A673 (cell line): ENCODE results near the gene TRPT1. TPM values are rescaled to one million over a fixed set of nuclear protein-coding genes. Genes with fewer than 3 reads are reported as not detected.

Experiments
- BruUV-seq: library from RNA; stranded (reverse); fragments of 400-500 nt; replicated peaks from 2 replicates; lab custom pipeline; 2021; lab: Mats Ljungman, UMichigan
- CTCF ChIA-PET: fragments of 300-600 bp; sonication (Branson Sonifier 250); formaldehyde crosslinking; loops from one replicate; lab custom pipeline; 2022; ENCODE audit warnings: antibody characterized with exemption; lab: Charles Lee
- POLR2A ChIA-PET: fragments of 300-600 bp; sonication (Branson Sonifier 250); formaldehyde crosslinking; loops from one replicate; lab custom pipeline; 2022; ENCODE audit warnings: antibody characterized with exemption; ENCODE audit not compliant: low non-redundant PET; lab: Charles Lee
- DNase-seq: peaks from one replicate; pipeline ENCODE4 v3.0.0-alpha.2; 2015; ENCODE audit warnings: low spot score
- H3K27ac ChIP-seq: fragments of 200-600 bp; sonication (generic); 2 replicates; pipeline ENCODE4 v1.5.1; 2016; ENCODE audit warnings: mixed run types, low read depth, mild to moderate bottlenecking, mixed read lengths, antibody characterized with exemption, low read length; ENCODE audit not compliant: poor library complexity, severe bottlenecking
- H3K27me3 ChIP-seq: fragments of 200-600 bp; sonication (generic); replicated peaks from 2 replicates; pipeline ENCODE4 v1.6.1; 2017; ENCODE audit warnings: mixed run types, low read depth, mild to moderate bottlenecking, mixed read lengths, antibody characterized with exemption, low read length; ENCODE audit not compliant: insufficient read depth, poor library complexity
- H3K36me3 ChIP-seq: fragments of 200-600 bp; sonication (generic); 2 replicates; pipeline ENCODE4 v1.6.1; 2016; ENCODE audit warnings: mixed run types, mild to moderate bottlenecking, mixed read lengths, antibody characterized with exemption, low read length; ENCODE audit not compliant: insufficient read depth, poor library complexity, severe bottlenecking
- H3K4me1 ChIP-seq: fragments of 200-600 bp; sonication (generic); 2 replicates; pipeline ENCODE4 v1.6.1; 2017; ENCODE audit warnings: mixed run types, mild to moderate bottlenecking, mixed read lengths, antibody characterized with exemption, low read length; ENCODE audit not compliant: insufficient read depth, poor library complexity, severe bottlenecking
- H3K4me3 ChIP-seq: fragments of 200-600 bp; sonication (generic); 2 replicates; pipeline ENCODE4 v1.5.1; 2016; ENCODE audit warnings: low read depth, mixed run types, mild to moderate bottlenecking, mixed read lengths, low read length; ENCODE audit not compliant: poor library complexity, severe bottlenecking
- H3K9me3 ChIP-seq: fragments of 200-600 bp; sonication (generic); 2 replicates; pipeline ENCODE4 v1.6.1; 2016; ENCODE audit warnings: mixed run types, low read depth, mild to moderate bottlenecking, mixed read lengths, antibody characterized with exemption, low read length; ENCODE audit not compliant: poor library complexity, severe bottlenecking
- EZH2 ChIP-seq: fragments of 200-600 bp; sonication (generic); IDR thresholded peaks from 2 replicates; pipeline ENCODE4 v1.6.1; 2017; ENCODE audit warnings: borderline replicate concordance, low read depth, mild to moderate bottlenecking, mixed read lengths, antibody characterized with exemption, low read length; ENCODE audit not compliant: poor library complexity, severe bottlenecking
- intact Hi-C: fragments of 100-400 bp; cut with micrococcal nuclease; formaldehyde crosslinking; loops from one replicate; pipeline ENCODE4 v1.10.0; 2022; ENCODE audit not compliant: unreplicated experiment
- total RNA-seq: library from RNA; stranded (reverse); gene quantifications from 2 replicates; pipeline ENCODE4 v1.2.3, GENCODE V29; 2021
- TF ChIP-seq, protein P1 (sequence below): fragments of 300-800, 200-600 bp; sonication (generic); conservative IDR thresholded peaks from 2 replicates; pipeline ENCODE4 v1.5.1; 2017; ENCODE audit warnings: low read depth, mild to moderate bottlenecking, antibody characterized with exemption, low read length, moderate library complexity, mixed read lengths

TRPT1 gene
- total RNA-seq, 1 experiment from 2014 or later: 43.6 TPM

DNA sequence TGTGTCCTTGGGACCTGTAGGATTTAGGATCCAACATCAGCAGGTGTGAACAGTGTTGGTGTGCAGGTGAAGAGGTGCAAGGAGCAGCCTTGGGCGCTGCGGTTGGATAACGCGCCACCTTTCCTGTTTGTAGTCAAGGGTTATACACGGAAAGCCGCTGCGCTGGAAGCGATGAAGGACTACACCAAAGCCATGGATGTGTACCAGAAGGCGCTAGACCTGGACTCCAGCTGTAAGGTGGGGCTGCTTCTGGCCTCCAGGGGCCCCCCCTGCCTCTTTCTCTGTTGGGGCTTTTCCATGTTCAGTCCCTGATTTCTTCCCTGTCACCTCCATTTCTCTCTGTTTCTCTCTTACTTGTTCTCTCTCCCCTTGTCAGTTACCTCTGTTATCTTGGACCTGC, 23.0 kb downstream of the TRPT1 start:
- intact Hi-C loops: no loop called here
- no peak for DNase-seq
- CTCF ChIA-PET: no interaction called here
- Histone ChIP-seq H3K27me3 (no peaks in the 10 kb centered on the region), H3K9me3 (no peaks in the 10 kb centered on the region), H3K4me3 (no peak overlapping the region), H3K4me1 (peaks cover 44% of the 10 kb centered on the region), H3K27ac (peak overlapping the region; percentile 74), H3K36me3 (peaks cover 74% of the 10 kb centered on the region)
- POLR2A ChIA-PET: no interaction called here
- BruUV-seq: no TSS peak
- TF ChIP-seq, protein P1, sequence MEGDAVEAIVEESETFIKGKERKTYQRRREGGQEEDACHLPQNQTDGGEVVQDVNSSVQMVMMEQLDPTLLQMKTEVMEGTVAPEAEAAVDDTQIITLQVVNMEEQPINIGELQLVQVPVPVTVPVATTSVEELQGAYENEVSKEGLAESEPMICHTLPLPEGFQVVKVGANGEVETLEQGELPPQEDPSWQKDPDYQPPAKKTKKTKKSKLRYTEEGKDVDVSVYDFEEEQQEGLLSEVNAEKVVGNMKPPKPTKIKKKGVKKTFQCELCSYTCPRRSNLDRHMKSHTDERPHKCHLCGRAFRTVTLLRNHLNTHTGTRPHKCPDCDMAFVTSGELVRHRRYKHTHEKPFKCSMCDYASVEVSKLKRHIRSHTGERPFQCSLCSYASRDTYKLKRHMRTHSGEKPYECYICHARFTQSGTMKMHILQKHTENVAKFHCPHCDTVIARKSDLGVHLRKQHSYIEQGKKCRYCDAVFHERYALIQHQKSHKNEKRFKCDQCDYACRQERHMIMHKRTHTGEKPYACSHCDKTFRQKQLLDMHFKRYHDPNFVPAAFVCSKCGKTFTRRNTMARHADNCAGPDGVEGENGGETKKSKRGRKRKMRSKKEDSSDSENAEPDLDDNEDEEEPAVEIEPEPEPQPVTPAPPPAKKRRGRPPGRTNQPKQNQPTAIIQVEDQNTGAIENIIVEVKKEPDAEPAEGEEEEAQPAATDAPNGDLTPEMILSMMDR: no peak
- no peak for TF ChIP-seq EZH2

DNA sequence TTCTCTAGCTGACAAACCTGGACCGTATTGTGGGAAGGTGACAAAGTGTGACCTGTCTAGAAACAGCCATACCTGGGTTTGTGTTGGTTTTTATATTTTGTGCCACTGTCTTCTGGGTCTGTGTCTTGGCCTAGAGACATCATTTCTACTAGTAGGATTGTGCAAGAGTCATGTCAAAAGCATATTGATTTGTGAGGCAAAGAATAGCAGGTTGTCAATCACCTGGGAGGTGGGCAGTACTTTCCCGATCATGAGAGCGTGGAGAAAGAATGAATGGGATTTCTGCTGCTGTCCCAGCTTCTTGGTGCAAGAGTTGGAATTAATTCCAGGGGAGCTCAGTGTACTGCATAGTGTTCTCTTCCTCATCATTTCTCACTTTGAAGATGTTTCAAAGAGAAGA, 24.4 kb downstream of the TRPT1 start:
- Histone ChIP-seq H3K9me3 (no peaks in the 10 kb centered on the region), H3K36me3 (peaks cover 88% of the 10 kb centered on the region), H3K4me1 (peaks cover 29% of the 10 kb centered on the region), H3K4me3 (no peak overlapping the region), H3K27ac (no peak overlapping the region), H3K27me3 (no peaks in the 10 kb centered on the region)
- BruUV-seq: no TSS peak
- DNase-seq: no peak
- TF ChIP-seq, protein P1: no peak
- no peak for TF ChIP-seq EZH2
- intact Hi-C loops: no loop called here
- CTCF ChIA-PET: interaction anchor here (0.6 kb wide), 1 partner anchor 100 kb away, joined by 6 read pairs; no protein-coding TSS in a partner anchor
- POLR2A ChIA-PET: no interaction called here

DNA sequence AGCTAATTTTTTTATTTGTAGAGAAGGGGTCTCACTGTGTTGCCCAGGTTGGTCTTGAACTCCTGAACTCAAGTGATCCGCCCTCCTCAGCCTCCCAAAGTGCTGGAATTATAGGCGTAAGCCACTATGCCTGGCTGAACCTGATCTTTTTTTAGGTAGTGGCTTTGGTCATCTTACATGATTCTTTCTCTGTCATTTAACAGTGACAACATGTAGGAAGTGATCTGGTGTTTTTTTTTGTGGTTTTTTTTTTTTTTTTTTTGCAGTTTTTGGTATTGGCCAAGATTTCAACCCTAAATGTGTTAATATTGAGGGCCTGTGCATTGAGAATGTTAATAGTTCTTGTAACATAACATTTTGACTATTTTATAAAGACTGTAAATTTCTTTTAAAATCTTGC, 27.5 kb downstream of the TRPT1 start:
- Histone ChIP-seq H3K9me3 (no peaks in the 10 kb centered on the region), H3K36me3 (peaks cover 99% of the 10 kb centered on the region), H3K27ac (no peak overlapping the region), H3K4me1 (no peaks in the 10 kb centered on the region), H3K27me3 (no peaks in the 10 kb centered on the region), H3K4me3 (no peak overlapping the region)
- ChIA-PET CTCF (no interaction called here), POLR2A (no interaction called here)
- no peak for DNase-seq
- BruUV-seq: no TSS peak
- intact Hi-C loops: no loop called here
- TF ChIP-seq, protein P1: no peak
